SK-N-SH treated with all-trans-retinoic acid at 6 μM for 48 hours (cell line): ENCODE results near the gene DNHD1.

ENCODE experiments used
- ATAC-seq: fragments of 200-7000 bp; cut with Tn5 transposase; 3 replicates; pipeline ENCODE4 v1.9.1; 2020; ENCODE audit warnings: mild to moderate bottlenecking, moderate library complexity
- ARNTL ChIP-seq: fragments of 450-650 bp; formaldehyde crosslinking; IDR thresholded peaks from 2 replicates; pipeline ENCODE4 v1.5.0; 2020; ENCODE audit warnings: low read depth, mild to moderate bottlenecking, moderate library complexity, borderline replicate concordance
- BACH2 ChIP-seq: fragments of 250-450 bp; sonication (Bioruptor Pico); IDR thresholded peaks from 2 replicates; pipeline ENCODE4 v1.9.0; 2021; ENCODE audit warnings: mild to moderate bottlenecking, borderline replicate concordance
- CSDC2 ChIP-seq: fragments of 250-450 bp; sonication (Bioruptor Pico); IDR thresholded peaks from 2 replicates; pipeline ENCODE4 v1.5.0; 2020; ENCODE audit warnings: mild to moderate bottlenecking, moderate library complexity
- GLIS3 ChIP-seq: fragments of 250-450 bp; sonication (Bioruptor Pico); IDR thresholded peaks from 2 replicates; pipeline ENCODE4 v1.5.0; 2020; ENCODE audit warnings: mild to moderate bottlenecking, moderate library complexity
- OSR1 ChIP-seq: fragments of 250-450 bp; sonication (Bioruptor Pico); IDR thresholded peaks from 2 replicates; pipeline ENCODE4 v1.8.0; 2022; ENCODE audit warnings: moderate library complexity, mild to moderate bottlenecking, inconsistent platforms
- RARB ChIP-seq: fragments of 250-450 bp; sonication (Bioruptor Pico); IDR thresholded peaks from 2 replicates; pipeline ENCODE4 v1.8.0; 2021; ENCODE audit warnings: mild to moderate bottlenecking, moderate library complexity
- SNAI2 ChIP-seq: fragments of 250-450 bp; sonication (Bioruptor Pico); IDR thresholded peaks from 2 replicates; pipeline ENCODE4 v1.5.0; 2020; ENCODE audit warnings: mild to moderate bottlenecking, moderate library complexity
- TCF4 ChIP-seq: fragments of 250-450 bp; sonication (Bioruptor Pico); IDR thresholded peaks from 2 replicates; pipeline ENCODE4 v1.8.0; 2021; ENCODE audit warnings: mild to moderate bottlenecking, moderate library complexity, borderline replicate concordance
- TOX ChIP-seq: fragments of 250-450 bp; sonication (Bioruptor Pico); IDR thresholded peaks from 2 replicates; pipeline ENCODE4 v1.8.0; 2021; ENCODE audit warnings: mild to moderate bottlenecking, moderate library complexity, borderline replicate concordance
- TSHZ2 ChIP-seq: fragments of 250-450 bp; sonication (Bioruptor Pico); IDR thresholded peaks from 2 replicates; pipeline ENCODE4 v1.5.0; 2020; ENCODE audit warnings: mild to moderate bottlenecking, moderate library complexity
- ZC3H10 ChIP-seq: fragments of 250-450 bp; sonication (Bioruptor Pico); IDR thresholded peaks from 2 replicates; pipeline ENCODE4 v1.5.1; 2021; ENCODE audit warnings: mild to moderate bottlenecking, moderate library complexity
- ZFP3 ChIP-seq: fragments of 250-450 bp; sonication (Bioruptor Pico); IDR thresholded peaks from 2 replicates; pipeline ENCODE4 v1.5.0; 2020; ENCODE audit warnings: mild to moderate bottlenecking, moderate library complexity
- ZFP30 ChIP-seq: fragments of 450-650 bp; formaldehyde crosslinking; IDR thresholded peaks from 2 replicates; pipeline ENCODE4 v1.5.0; 2022; ENCODE audit warnings: mild to moderate bottlenecking, moderate library complexity
- ZNF565 ChIP-seq: fragments of 450-650 bp; formaldehyde crosslinking; conservative IDR thresholded peaks from 2 replicates; pipeline ENCODE4 v1.5.0; 2020; ENCODE audit warnings: low read depth, mild to moderate bottlenecking, moderate library complexity
- ZNF70 ChIP-seq: fragments of 450-650 bp; formaldehyde crosslinking; IDR thresholded peaks from 2 replicates; pipeline ENCODE4 v1.5.0; 2020; ENCODE audit warnings: mild to moderate bottlenecking, moderate library complexity
- ZNF8 ChIP-seq: fragments of 450-650 bp; formaldehyde crosslinking; IDR thresholded peaks from 2 replicates; pipeline ENCODE4 v1.5.0; 2020; ENCODE audit warnings: mild to moderate bottlenecking, moderate library complexity
- TF ChIP-seq, protein P1 (sequence below): fragments of 250-450 bp; sonication (Bioruptor Pico); IDR thresholded peaks from 2 replicates; pipeline ENCODE4 v1.5.1; 2020; ENCODE audit warnings: low read depth, mild to moderate bottlenecking, moderate library complexity
- TF ChIP-seq, protein P2 (sequence below): fragments of 250-450 bp; sonication (Bioruptor Pico); IDR thresholded peaks from 2 replicates; pipeline ENCODE4 v1.5.1; 2021; ENCODE audit warnings: mild to moderate bottlenecking, moderate library complexity
- TF ChIP-seq, protein P3 (sequence below): fragments of 250-450 bp; sonication (Bioruptor Pico); IDR thresholded peaks from 2 replicates; pipeline ENCODE4 v1.8.0; 2020; ENCODE audit warnings: mild to moderate bottlenecking, moderate library complexity, borderline replicate concordance

The DNHD1 gene

GRCh38 chr11:6584528-6584927 lies 87.4 kb downstream of the DNHD1 start:
- TF ChIP-seq ZFP3 (CRISPR knock-in tag) (no peak), ARNTL (CRISPR knock-in tag) (no peak), GLIS3 (no peak), BACH2 (no peak), TCF4 (CRISPR knock-in tag) (no peak), ZNF70 (CRISPR knock-in tag) (no peak), CSDC2 (CRISPR knock-in tag) (no peak), ZFP30 (CRISPR knock-in tag) (no peak), TOX (CRISPR knock-in tag) (no peak), SNAI2 (CRISPR knock-in tag) (no peak), OSR1 (CRISPR knock-in tag) (no peak)
- TF ChIP-seq, protein P1, sequence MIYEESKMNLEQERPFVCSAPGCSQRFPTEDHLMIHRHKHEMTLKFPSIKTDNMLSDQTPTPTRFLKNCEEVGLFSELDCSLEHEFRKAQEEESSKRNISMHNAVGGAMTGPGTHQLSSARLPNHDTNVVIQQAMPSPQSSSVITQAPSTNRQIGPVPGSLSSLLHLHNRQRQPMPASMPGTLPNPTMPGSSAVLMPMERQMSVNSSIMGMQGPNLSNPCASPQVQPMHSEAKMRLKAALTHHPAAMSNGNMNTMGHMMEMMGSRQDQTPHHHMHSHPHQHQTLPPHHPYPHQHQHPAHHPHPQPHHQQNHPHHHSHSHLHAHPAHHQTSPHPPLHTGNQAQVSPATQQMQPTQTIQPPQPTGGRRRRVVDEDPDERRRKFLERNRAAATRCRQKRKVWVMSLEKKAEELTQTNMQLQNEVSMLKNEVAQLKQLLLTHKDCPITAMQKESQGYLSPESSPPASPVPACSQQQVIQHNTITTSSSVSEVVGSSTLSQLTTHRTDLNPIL = no peak
- TF ChIP-seq, protein P2, sequence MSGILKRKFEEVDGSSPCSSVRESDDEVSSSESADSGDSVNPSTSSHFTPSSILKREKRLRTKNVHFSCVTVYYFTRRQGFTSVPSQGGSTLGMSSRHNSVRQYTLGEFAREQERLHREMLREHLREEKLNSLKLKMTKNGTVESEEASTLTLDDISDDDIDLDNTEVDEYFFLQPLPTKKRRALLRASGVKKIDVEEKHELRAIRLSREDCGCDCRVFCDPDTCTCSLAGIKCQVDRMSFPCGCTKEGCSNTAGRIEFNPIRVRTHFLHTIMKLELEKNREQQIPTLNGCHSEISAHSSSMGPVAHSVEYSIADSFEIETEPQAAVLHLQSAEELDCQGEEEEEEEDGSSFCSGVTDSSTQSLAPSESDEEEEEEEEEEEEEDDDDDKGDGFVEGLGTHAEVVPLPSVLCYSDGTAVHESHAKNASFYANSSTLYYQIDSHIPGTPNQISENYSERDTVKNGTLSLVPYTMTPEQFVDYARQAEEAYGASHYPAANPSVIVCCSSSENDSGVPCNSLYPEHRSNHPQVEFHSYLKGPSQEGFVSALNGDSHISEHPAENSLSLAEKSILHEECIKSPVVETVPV (CRISPR knock-in tag) = no peak
- no peak for ATAC-seq

DNA sequence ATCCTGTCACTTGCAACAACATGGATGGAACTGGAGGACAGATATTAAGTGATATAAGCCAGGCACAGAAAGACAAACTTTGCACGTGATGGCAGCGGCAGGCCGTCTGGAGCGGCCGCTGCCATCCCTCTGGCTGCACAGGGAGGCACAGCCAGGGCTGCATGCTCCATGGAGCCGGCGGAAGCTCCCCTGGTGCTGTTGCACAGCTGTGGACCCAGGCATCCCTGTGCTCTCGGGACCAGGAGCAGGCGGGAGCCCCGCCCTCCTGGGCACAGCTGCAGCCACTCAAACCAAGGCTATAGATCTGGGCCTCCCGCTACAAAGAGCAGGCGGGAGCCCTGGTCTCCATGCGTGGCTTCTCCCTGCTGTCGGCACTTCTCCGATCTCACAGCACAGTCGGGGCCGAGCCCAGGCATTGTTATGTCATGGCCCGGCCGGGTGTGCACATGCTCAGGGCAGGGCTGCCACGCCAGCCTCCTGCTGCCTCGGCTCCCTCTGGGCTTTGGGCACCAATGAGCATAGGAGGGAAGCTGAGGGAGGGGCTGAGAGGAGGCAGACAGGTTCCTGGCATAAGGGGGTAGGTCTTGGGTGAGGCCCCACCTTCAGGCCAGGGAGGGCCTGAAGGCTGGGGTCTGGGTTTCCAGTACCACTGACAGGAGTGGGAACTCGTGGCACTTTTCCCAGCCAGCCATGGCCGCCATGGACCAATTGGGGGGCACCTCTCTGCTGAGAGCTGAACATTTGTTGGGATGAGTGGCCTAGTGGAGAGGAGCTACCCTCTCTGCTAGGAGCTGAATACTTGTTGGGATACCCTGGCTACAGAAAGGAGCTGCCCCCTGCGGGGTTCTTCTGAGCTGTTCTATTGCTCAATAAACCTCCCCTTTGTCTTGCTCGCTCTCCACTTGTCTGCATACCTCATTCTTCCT lies 89.6 kb downstream of the DNHD1 start:
- TF ChIP-seq ARNTL (CRISPR knock-in tag) (no peak), ZFP30 (CRISPR knock-in tag) (no peak), ZC3H10 (CRISPR knock-in tag) (no peak), GLIS3 (no peak), CSDC2 (CRISPR knock-in tag) (no peak), SNAI2 (CRISPR knock-in tag) (no peak), RARB (CRISPR knock-in tag) (no peak), ZFP3 (CRISPR knock-in tag) (no peak), TSHZ2 (peak; percentile 32; the same call in 1 of the 2 replicates), TOX (CRISPR knock-in tag) (no peak), TCF4 (CRISPR knock-in tag) (peak; percentile 24), ZNF8 (CRISPR knock-in tag) (no peak), ZNF70 (CRISPR knock-in tag) (peak; percentile 89)
- TF ChIP-seq, protein P2 (CRISPR knock-in tag) = no peak
- TF ChIP-seq, protein P3, sequence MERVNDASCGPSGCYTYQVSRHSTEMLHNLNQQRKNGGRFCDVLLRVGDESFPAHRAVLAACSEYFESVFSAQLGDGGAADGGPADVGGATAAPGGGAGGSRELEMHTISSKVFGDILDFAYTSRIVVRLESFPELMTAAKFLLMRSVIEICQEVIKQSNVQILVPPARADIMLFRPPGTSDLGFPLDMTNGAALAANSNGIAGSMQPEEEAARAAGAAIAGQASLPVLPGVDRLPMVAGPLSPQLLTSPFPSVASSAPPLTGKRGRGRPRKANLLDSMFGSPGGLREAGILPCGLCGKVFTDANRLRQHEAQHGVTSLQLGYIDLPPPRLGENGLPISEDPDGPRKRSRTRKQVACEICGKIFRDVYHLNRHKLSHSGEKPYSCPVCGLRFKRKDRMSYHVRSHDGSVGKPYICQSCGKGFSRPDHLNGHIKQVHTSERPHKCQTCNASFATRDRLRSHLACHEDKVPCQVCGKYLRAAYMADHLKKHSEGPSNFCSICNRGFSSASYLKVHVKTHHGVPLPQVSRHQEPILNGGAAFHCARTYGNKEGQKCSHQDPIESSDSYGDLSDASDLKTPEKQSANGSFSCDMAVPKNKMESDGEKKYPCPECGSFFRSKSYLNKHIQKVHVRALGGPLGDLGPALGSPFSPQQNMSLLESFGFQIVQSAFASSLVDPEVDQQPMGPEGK = no peak
- peak; percentile 47; the same call in 2 of the 3 replicates for ATAC-seq

- ATAC-seq = peak; percentile 80
- TF ChIP-seq, protein P3 = no peak
- no peak for TF ChIP-seq ZFP3 (CRISPR knock-in tag)
- TF ChIP-seq OSR1 (CRISPR knock-in tag) = no peak
- TF ChIP-seq SNAI2 (CRISPR knock-in tag) = no peak
- TF ChIP-seq, protein P1 = no peak
- no peak for TF ChIP-seq ZNF565 (CRISPR knock-in tag)
- TF ChIP-seq TSHZ2 = no peak
Observed at GRCh38 chr11:6587360-6587953, 90.4 kb downstream of the DNHD1 start.
